Measurements from ENCODE around the gene PLOD2. TPM values are rescaled to one million over a fixed set of nuclear protein-coding genes. Genes with fewer than 3 reads are reported as not detected.
"Not testable (repeated sequence)": the region's sequence is repeated elsewhere in the genome, so short reads cannot be mapped to it uniquely, and the experiment has no call there.

PLOD2 gene
- total RNA-seq, 1 donor from 2014 or later = 1.4 TPM

DNA sequence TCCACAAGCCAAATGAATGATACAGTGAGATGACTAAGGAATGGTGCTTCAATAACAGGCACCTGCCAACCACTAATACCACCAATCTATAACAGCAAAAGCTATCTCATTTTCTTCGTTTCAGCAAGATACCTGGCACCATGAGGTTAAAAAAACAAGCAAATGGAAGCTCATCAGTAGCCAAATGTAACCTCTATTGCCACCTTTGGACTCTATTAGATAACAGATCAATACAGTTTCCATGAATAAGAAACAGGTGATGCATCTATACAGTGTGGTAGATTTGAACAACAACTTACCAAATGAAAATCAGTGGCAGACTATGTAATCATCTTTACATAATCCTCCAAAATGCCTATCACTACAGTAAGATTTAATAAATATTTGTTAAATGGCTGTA lies 32.8 kb downstream of the PLOD2 start:
- DNase-seq (ENCODE audit: low spot score) = no peak
- Mint-ChIP-seq H3K4me3 (no peak overlapping the region), H3K9me3 (no peaks in the 10 kb centered on the region), H3K36me3 (ENCODE audit: low read depth) (no peaks in the 10 kb centered on the region), H3K27me3 (ENCODE audit: insufficient read depth) (no peaks in the 10 kb centered on the region), H3K4me1 (ENCODE audit: low read depth) (no peaks in the 10 kb centered on the region), H3K27ac (no peak overlapping the region)
- intact Hi-C loops (cut with micrococcal nuclease) = no loop called here

DNA sequence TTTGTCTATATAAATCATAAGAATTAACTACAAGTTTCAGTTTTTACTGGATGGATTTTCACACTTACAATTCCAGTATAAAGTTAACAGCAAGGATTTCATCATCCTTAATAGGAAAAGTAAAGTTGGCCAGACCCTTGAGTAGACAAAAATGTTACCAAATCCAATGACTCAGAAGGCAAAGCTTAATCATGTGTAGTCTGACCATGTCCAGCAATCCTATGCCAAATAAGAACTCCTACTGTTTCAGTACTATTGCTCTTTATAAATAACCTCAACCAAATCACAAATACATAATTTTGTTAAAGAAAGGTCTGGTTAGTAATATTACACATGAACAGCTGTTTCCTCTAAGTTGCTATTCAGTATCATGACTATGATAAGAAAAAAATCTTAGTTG lies 35.0 kb downstream of the PLOD2 start:
- Mint-ChIP-seq H3K4me1 (ENCODE audit: low read depth) (no peaks in the 10 kb centered on the region), H3K27me3 (ENCODE audit: insufficient read depth) (no peaks in the 10 kb centered on the region), H3K4me3 (no peak overlapping the region), H3K36me3 (ENCODE audit: low read depth) (no peaks in the 10 kb centered on the region), H3K9me3 (no peaks in the 10 kb centered on the region), H3K27ac (no peak overlapping the region)
- intact Hi-C loops (cut with micrococcal nuclease) = no loop called here
- DNase-seq (ENCODE audit: low spot score) = no peak

DNA sequence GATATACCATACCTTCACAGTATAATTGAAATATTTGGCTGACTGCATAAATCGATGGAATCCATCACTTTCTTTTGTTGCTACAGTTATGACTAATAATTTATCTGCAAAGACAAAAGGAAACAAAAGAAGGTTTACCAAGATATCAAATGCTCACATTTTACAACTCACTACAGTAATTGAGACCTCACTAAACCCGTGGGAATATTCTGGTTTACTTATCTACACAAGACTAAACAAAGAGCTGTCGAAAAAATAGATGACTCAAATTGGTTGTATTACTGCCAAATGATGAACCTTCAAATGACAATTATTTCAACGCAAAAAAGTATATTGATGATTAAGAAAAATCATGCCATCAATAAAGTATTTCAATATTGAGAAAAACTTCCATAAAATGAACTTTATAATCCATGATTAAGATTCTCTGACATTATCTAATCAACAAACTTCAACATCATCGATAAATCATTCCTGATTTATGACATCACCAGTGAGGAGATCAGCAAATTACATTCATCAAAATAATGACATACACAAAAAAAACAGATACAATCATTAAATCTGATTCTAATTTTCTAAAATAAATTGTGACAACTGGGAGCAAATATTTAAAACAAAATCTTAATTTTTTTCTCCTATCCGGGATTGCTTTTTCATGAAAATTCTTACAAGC lies 36.7 kb downstream of the PLOD2 start:
- DNase-seq (ENCODE audit: low spot score) = no peak
- no peaks in the 10 kb centered on the region for H3K27me3 Mint-ChIP-seq (ENCODE audit: insufficient read depth)
- intact Hi-C loops (cut with micrococcal nuclease) = no loop called here
- no peaks in the 10 kb centered on the region for H3K9me3 Mint-ChIP-seq
- no peaks in the 10 kb centered on the region for H3K4me1 Mint-ChIP-seq (ENCODE audit: low read depth)
- H3K27ac Mint-ChIP-seq = no peak overlapping the region
- no peaks in the 10 kb centered on the region for H3K36me3 Mint-ChIP-seq (ENCODE audit: low read depth)
- H3K4me3 Mint-ChIP-seq = no peak overlapping the region

DNA sequence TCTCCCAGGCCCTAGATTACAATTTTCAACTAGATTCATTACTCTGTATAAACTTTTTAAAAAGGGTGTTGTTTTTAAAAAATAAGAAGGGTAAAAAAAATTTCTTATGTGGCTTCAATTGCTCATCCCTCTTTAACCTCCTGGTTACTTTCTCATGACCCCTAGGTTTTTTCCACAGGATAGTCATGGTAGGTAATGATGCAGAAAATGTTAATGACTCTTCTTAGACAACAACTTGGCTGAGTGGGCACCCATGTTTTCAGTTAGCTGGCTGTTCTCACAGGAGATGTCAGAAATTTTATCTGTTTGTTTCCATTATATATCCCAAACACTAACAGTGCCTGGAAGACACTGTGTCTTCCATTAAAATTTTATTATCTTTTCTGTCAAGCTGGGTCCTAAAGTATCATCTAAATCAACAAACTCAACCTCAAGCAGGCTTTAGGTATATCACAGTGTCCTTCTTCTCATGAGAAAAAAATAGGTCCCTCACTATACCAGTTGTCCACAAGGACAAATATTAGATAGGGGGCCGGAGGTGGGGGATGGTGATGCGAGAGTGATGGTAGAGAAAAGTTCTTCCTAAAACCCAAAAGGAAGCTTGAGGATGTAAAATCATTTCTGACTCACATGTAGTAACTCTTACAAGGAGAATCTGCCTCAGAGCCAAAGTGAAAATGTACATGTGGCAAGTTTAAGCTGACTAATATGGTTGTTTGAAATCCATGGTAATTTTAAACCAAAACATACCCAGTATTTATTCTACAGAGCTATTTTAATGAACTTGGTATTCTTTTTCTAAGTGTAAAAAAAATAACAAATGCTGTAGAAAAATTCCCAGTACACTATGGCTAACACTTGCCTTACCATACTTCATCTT lies 43.3 kb downstream of the PLOD2 start:
- no peak for DNase-seq (ENCODE audit: low spot score)
- intact Hi-C loops (cut with micrococcal nuclease) = no loop called here

DNA sequence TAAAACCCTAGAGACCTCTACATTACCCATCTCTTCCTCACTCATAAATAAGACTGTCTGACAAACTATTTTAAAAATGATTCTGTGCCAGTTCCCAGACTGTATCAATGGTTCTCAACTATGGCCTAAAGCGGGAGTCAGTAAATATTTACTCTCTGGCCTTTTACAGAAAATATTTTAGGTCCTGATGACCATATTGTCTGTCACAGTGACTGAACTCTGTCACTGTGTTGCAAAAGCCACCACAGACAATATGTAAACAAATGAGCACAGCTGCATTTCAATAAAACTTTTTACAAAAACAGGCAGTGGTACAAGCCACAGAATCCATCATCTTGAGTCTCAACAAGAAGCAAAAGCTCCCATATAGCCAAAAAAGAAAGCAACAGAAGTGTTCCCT lies 45.4 kb downstream of the PLOD2 start:
- no peak for DNase-seq (ENCODE audit: low spot score)
- Mint-ChIP-seq H3K4me1 (ENCODE audit: low read depth) (no peaks in the 10 kb centered on the region), H3K9me3 (peaks cover 29% of the 10 kb centered on the region), H3K36me3 (ENCODE audit: low read depth) (no peaks in the 10 kb centered on the region), H3K27me3 (ENCODE audit: insufficient read depth) (no peaks in the 10 kb centered on the region), H3K27ac (no peak overlapping the region), H3K4me3 (no peak overlapping the region)
- intact Hi-C loops (cut with micrococcal nuclease) = no loop called here

More for the DNA sequence above, 43.3 kb downstream of the PLOD2 start:
- H3K4me1 Mint-ChIP-seq (ENCODE audit: low read depth) = no peaks in the 10 kb centered on the region
- no peaks in the 10 kb centered on the region for H3K36me3 Mint-ChIP-seq (ENCODE audit: low read depth)
- no peak overlapping the region for H3K4me3 Mint-ChIP-seq
- H3K27ac Mint-ChIP-seq = no peak overlapping the region
- peaks cover 25% of the 10 kb centered on the region for H3K9me3 Mint-ChIP-seq
- no peaks in the 10 kb centered on the region for H3K27me3 Mint-ChIP-seq (ENCODE audit: insufficient read depth)

DNA sequence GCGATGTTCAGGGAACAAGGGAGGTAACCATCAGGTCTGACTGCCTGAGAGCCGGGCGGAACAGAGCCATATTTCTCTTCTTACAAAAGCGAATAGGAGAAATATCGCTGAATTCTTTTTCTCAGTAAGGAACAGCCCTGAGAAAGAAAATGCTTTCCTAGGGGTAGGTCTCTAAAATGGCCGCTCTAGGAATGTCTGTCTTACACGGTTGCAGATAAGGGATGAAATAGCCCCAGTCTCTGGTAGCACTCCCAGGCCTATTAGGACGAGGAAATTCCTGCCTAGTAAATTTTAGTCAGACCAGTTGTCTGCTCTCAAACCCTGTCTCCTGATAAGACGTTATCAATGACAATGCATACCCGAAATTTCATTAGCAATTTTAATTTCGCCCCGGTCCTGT lies 47.2 kb downstream of the PLOD2 start:
- H3K27ac Mint-ChIP-seq; H3K27me3 Mint-ChIP-seq (ENCODE audit: insufficient read depth); intact Hi-C loops (cut with micrococcal nuclease); H3K36me3 Mint-ChIP-seq (ENCODE audit: low read depth); H3K4me3 Mint-ChIP-seq; H3K4me1 Mint-ChIP-seq (ENCODE audit: low read depth); DNase-seq (ENCODE audit: low spot score): not testable (repeated sequence)
- peaks cover 29% of the 10 kb centered on the region for H3K9me3 Mint-ChIP-seq

DNA sequence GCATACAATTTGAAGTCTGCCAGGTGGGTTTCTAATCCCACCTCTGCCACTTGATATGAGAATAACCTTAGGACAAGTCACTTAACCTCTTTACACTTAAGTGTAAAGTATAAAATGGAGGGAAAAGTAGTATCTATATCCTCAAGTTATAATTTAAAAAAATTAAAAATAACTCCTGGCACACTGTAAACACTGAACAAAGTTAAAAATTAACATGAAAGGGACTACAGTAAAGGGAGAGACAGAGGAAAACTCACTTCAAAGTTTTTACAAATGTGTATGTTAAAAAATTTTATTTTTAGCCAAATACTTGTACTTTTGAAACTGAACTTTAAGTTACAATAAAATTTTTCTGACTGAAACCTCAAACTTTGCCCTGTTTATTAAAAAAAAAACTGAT lies 49.6 kb downstream of the PLOD2 start:
- no peaks in the 10 kb centered on the region for H3K36me3 Mint-ChIP-seq (ENCODE audit: low read depth)
- no peak for DNase-seq (ENCODE audit: low spot score)
- no peak overlapping the region for H3K27ac Mint-ChIP-seq
- no peaks in the 10 kb centered on the region for H3K4me1 Mint-ChIP-seq (ENCODE audit: low read depth)
- intact Hi-C loops (cut with micrococcal nuclease) = loop anchor here (2.0 kb wide), 1 partner anchor 31 kb away; no protein-coding TSS in a partner anchor
- H3K4me3 Mint-ChIP-seq = no peak overlapping the region
- H3K27me3 Mint-ChIP-seq (ENCODE audit: insufficient read depth) = no peaks in the 10 kb centered on the region
- H3K9me3 Mint-ChIP-seq = peaks cover 29% of the 10 kb centered on the region

DNA sequence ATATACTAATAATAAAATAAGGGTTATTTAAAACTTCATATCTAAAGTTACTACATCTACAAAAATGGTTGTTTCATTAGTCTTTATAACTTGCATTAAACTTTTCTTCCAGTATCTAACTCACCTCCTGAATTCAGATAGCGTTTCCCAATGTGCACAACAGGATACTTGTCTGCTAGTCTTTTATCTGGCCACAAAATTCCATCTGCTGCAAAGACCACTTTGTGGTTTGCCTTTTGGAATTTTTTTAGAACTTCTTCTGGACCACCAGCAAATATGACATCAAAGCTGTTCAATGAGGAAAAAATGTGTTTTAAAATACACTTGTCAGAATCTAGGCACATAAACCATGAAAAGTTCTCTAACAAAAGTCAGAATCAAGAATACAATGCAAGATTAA lies 50.8 kb downstream of the PLOD2 start:
- no peaks in the 10 kb centered on the region for H3K4me1 Mint-ChIP-seq (ENCODE audit: low read depth)
- no peak overlapping the region for H3K27ac Mint-ChIP-seq
- H3K9me3 Mint-ChIP-seq = peaks cover 20% of the 10 kb centered on the region
- no peak for DNase-seq (ENCODE audit: low spot score)
- H3K27me3 Mint-ChIP-seq (ENCODE audit: insufficient read depth) = no peaks in the 10 kb centered on the region
- no peak overlapping the region for H3K4me3 Mint-ChIP-seq
- intact Hi-C loops (cut with micrococcal nuclease) = loop anchor here (2.0 kb wide), 1 partner anchor 29 kb away; no protein-coding TSS in a partner anchor
- no peaks in the 10 kb centered on the region for H3K36me3 Mint-ChIP-seq (ENCODE audit: low read depth)

DNA sequence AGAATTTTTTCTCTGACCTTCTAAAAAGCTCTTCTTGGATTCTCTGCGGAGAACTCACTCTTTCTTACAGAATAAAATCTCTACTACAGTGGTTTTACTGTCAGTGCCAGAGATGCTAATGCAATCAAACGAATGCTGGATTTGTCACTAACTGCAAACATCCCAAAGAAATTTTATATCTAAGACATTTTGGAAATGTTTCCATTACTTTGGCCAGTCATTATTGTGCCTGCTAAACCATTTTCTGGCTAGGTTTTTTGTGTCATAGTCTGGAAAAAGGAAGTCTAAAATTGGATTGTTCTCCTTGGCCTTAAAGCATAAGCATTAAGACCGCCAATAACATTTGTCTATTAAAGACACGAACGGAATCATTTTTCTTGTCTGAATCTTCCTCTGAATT lies 54.0 kb downstream of the PLOD2 start:
- H3K27me3 Mint-ChIP-seq (ENCODE audit: insufficient read depth) = no peaks in the 10 kb centered on the region
- DNase-seq (ENCODE audit: low spot score) = no peak
- no peaks in the 10 kb centered on the region for H3K4me1 Mint-ChIP-seq (ENCODE audit: low read depth)
- H3K4me3 Mint-ChIP-seq = no peak overlapping the region
- no peak overlapping the region for H3K27ac Mint-ChIP-seq
- H3K36me3 Mint-ChIP-seq (ENCODE audit: low read depth) = no peaks in the 10 kb centered on the region
- intact Hi-C loops (cut with micrococcal nuclease) = no loop called here
- H3K9me3 Mint-ChIP-seq = no peaks in the 10 kb centered on the region

DNA sequence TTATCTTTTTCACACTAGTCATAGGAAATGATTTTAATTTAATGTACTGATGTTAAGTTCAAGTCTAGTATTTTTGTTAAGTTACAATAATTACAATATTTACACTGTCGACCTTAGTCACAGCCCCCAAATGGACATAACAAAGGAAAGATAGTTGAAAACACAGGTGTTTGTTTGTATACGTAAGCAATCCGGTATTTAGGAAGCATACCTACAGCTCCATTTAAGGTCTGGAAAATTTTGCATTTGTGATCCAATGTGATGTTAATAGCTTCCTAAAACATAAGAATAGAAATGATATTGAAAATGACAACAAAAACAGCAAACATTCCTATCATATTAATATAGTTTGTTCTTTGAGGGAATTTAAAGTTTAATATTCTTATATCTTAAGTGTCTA lies 56.9 kb downstream of the PLOD2 start:
- H3K27ac Mint-ChIP-seq = no peak overlapping the region
- H3K27me3 Mint-ChIP-seq (ENCODE audit: insufficient read depth) = no peaks in the 10 kb centered on the region
- H3K9me3 Mint-ChIP-seq = no peaks in the 10 kb centered on the region
- H3K4me3 Mint-ChIP-seq = no peak overlapping the region
- intact Hi-C loops (cut with micrococcal nuclease) = no loop called here
- H3K36me3 Mint-ChIP-seq (ENCODE audit: low read depth) = no peaks in the 10 kb centered on the region
- H3K4me1 Mint-ChIP-seq (ENCODE audit: low read depth) = no peaks in the 10 kb centered on the region
- no peak for DNase-seq (ENCODE audit: low spot score)

DNA sequence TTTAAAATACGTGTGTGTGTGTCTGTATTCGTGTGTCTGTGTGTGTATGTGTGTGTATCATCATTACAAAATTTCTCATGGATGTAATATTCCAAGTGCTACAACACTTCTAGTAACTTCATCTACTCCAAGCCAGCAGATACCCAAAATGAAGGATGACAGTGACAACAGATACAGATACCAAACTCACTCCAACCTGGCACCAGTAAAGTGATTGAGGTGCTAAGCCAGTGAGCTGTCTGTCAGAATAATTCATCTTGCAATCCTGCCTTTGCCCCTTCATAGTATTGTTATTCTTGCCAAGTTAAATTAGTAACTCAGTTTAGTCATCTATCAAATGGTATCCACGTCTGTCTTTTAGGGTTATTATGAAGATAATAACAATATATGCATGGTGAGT lies 58.1 kb downstream of the PLOD2 start:
- no peak for DNase-seq (ENCODE audit: low spot score)
- H3K27me3 Mint-ChIP-seq (ENCODE audit: insufficient read depth) = no peaks in the 10 kb centered on the region
- H3K4me3 Mint-ChIP-seq = no peak overlapping the region
- no peaks in the 10 kb centered on the region for H3K36me3 Mint-ChIP-seq (ENCODE audit: low read depth)
- H3K4me1 Mint-ChIP-seq (ENCODE audit: low read depth) = no peaks in the 10 kb centered on the region
- no peak overlapping the region for H3K27ac Mint-ChIP-seq
- no peaks in the 10 kb centered on the region for H3K9me3 Mint-ChIP-seq
- intact Hi-C loops (cut with micrococcal nuclease) = no loop called here

DNA sequence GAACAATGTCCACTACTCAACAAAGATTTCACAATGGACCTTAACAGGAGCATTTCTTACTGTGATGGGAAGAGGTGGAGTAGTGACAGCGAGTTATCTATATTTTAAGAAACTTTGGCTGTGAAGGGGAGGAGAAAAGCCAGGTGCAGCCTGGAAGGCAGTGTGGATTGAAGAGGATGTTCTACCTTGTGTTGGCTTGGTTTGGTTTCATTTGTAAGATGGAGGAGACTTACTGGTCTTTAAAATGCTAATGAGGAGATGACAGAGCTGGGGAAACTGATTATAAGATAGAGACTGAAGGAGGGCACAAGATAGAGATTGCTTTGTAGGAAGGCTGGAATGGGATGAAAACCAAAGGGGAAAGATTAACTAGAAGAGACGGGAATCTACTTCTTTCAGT lies 59.4 kb downstream of the PLOD2 start:
- no peaks in the 10 kb centered on the region for H3K4me1 Mint-ChIP-seq (ENCODE audit: low read depth)
- intact Hi-C loops (cut with micrococcal nuclease) = no loop called here

DNA sequence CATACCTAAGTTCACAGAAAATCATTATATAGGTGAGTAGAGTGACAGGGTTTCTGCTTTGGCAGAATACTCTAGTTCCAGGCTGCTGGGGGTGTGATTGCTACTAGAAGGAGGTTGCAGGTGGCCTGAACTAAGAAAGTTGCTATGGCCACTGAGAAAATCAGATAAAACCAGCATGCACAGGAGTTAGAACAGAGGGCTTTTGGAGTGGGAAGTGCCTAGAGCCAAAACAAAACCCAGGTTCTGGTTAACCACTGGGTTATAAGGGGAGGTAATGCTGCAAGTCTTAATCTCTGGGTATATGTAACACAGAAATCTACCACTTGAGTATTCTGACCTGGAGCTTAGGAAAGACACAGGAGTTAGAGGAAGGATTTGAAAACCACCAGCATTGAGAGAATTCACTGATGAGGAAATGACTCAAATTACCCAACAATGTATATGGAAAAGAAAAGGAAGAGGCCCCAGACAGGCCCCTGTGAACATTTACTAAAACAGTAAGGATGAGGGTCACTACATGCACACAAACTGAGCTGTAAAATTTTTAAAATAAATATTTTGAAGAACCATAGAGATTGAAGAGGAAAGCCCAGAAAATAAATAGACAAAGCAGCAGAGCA lies 60.0 kb downstream of the PLOD2 start:
- Mint-ChIP-seq H3K4me1 (ENCODE audit: low read depth) (no peaks in the 10 kb centered on the region), H3K9me3 (no peaks in the 10 kb centered on the region)

More for the DNA sequence above, 59.4 kb downstream of the PLOD2 start:
- Mint-ChIP-seq H3K4me3 (no peak overlapping the region), H3K9me3 (no peaks in the 10 kb centered on the region), H3K27me3 (ENCODE audit: insufficient read depth) (no peaks in the 10 kb centered on the region), H3K36me3 (ENCODE audit: low read depth) (no peaks in the 10 kb centered on the region), H3K27ac (no peak overlapping the region)
- DNase-seq (ENCODE audit: low spot score) = no peak

More for the DNA sequence above, 60.0 kb downstream of the PLOD2 start:
- no peak for DNase-seq (ENCODE audit: low spot score)
- Mint-ChIP-seq H3K27ac (no peak overlapping the region), H3K4me3 (no peak overlapping the region), H3K27me3 (ENCODE audit: insufficient read depth) (no peaks in the 10 kb centered on the region), H3K36me3 (ENCODE audit: low read depth) (no peaks in the 10 kb centered on the region)
- intact Hi-C loops (cut with micrococcal nuclease) = no loop called here
